Naive thymus-derived CD8-positive, alpha-beta T cell (primary cell): Measurements from ENCODE around the gene NUDT16L1. TPM values are rescaled to one million over a fixed set of nuclear protein-coding genes. Genes with fewer than 3 reads are reported as not detected.

ENCODE experiments used
- ATAC-seq, 2 donors: fragments of 150-1000 bp; cut with Tn5 transposase in 1 of 2; sonication (Bioruptor Pico), chemical (Tn5 transposase) in 1 of 2; 1 replicate in 1 of 2; 2 replicates in 1 of 2; pipeline ENCODE4 v1.10.0; 2021; ENCODE audit warnings: mild to moderate bottlenecking in 2 of 2, moderate library complexity in 2 of 2
- POLR2A ChIA-PET: fragments of 350-600 bp; sonication (Branson Sonifier 250); formaldehyde crosslinking; loops from one replicate; lab custom pipeline; 2021; ENCODE audit warnings: antibody characterized with exemption; lab: Charles Lee
- DNase-seq, 10 donors: peaks; one replicate each; pipeline versions ENCODE4 v3.0.0 to v3.0.0-alpha.2; 2020 to 2022
- H3K27ac Mint-ChIP-seq, 10 donors: one replicate each; pipeline ENCODE4 v1.8.0; 2020 to 2022; ENCODE audit warnings: mild to moderate bottlenecking in 10 of 10, mixed read lengths in 10 of 10, moderate library complexity in 4 of 10, inconsistent platforms in 1 of 10
- H3K27me3 Mint-ChIP-seq, 5 donors: one replicate each; pipeline ENCODE4 v1.8.0; 2021 to 2022; ENCODE audit warnings: mixed read lengths in 5 of 5
- H3K36me3 Mint-ChIP-seq, 3 donors: one replicate each; pipeline ENCODE4 v1.8.0; 2020 to 2022; ENCODE audit warnings: mixed read lengths in 3 of 3, mild to moderate bottlenecking in 2 of 3, inconsistent platforms in 1 of 3
- H3K4me1 Mint-ChIP-seq, 4 donors: one replicate each; pipeline ENCODE4 v1.8.0; 2021 to 2022; ENCODE audit warnings: mixed read lengths in 4 of 4
- H3K4me3 Mint-ChIP-seq, 10 donors: one replicate each; pipeline ENCODE4 v1.8.0; 2020 to 2022; ENCODE audit warnings: mild to moderate bottlenecking in 10 of 10, mixed read lengths in 10 of 10, moderate library complexity in 6 of 10, inconsistent platforms in 1 of 10
- H3K9me3 Mint-ChIP-seq, 9 donors: one replicate each; pipeline ENCODE4 v1.8.0; 2020 to 2022; ENCODE audit warnings: mixed read lengths in 9 of 9, mild to moderate bottlenecking in 3 of 9, inconsistent platforms in 1 of 9, moderate library complexity in 1 of 9
- polyA plus RNA-seq, 3 donors: library from polyadenylated mRNA; unstranded; fragments of 300-500 nt; fragmentation: Illumina TruSeq; gene quantifications; one replicate each; pipeline ENCODE4 v1.2.3, GENCODE V29; 2021
- total RNA-seq, 8 experiments: library from RNA in 2 of 8; stranded (reverse) in 2 of 8; gene quantifications; one replicate each; pipeline ENCODE4 v1.2.3 and lab custom pipeline; 2021 to 2026

NUDT16L1 gene
- total and polyA plus RNA-seq, 5 experiments from 2014 or later = 56.7 to 131 (median 90.0) TPM

- H3K36me3 Mint-ChIP-seq = peaks cover 0 to 56% (median 13%) of the 10 kb centered on the region in 3 donors
- H3K27me3 Mint-ChIP-seq = no peaks in the 10 kb centered on the region
- no peak overlapping the region for H3K4me3 Mint-ChIP-seq
- DNase-seq = no peak
- peaks cover 0 to 1% (median 0%) of the 10 kb centered on the region in 4 donors for H3K4me1 Mint-ChIP-seq
- POLR2A ChIA-PET = interaction anchor here (0.8 kb wide), 1 partner anchor 15 kb away, joined by 5 read pairs; no protein-coding TSS in a partner anchor
- H3K9me3 Mint-ChIP-seq = no peaks in the 10 kb centered on the region
- ATAC-seq = no peak
- H3K27ac Mint-ChIP-seq = peak overlapping the region in 1 of 10 donors; percentile 29
Observed at GRCh38 chr16:4714996-4715395, 21.6 kb downstream of the NUDT16L1 start.

GRCh38 chr16:4718466-4718865, 25.1 kb downstream of the NUDT16L1 start:
- no peak overlapping the region for H3K4me3 Mint-ChIP-seq
- POLR2A ChIA-PET = no interaction called here
- H3K4me1 Mint-ChIP-seq = no peaks in the 10 kb centered on the region
- no peaks in the 10 kb centered on the region for H3K27me3 Mint-ChIP-seq
- DNase-seq = no peak
- peak overlapping the region in 1 of 10 donors; percentile 28 for H3K27ac Mint-ChIP-seq
- peaks cover 0 to 53% (median 6%) of the 10 kb centered on the region in 3 donors for H3K36me3 Mint-ChIP-seq
- no peak for ATAC-seq
- H3K9me3 Mint-ChIP-seq = no peaks in the 10 kb centered on the region

- POLR2A ChIA-PET = interaction anchor here (3.5 kb wide), 1 partner anchor 11 kb away, joined by 14 read pairs; the partner anchor contains the start of genes ANKS3 and DNAAF8
- no peak for DNase-seq
- Mint-ChIP-seq H3K27ac (peak overlapping the region in 3 of 10 donors; percentile 36 to 89 (median 62)), H3K4me3 (no peak overlapping the region), H3K9me3 (no peaks in the 10 kb centered on the region), H3K27me3 (no peaks in the 10 kb centered on the region), H3K4me1 (peaks cover 0 to 2% (median 0%) of the 10 kb centered on the region in 4 donors), H3K36me3 (peaks cover 0 to 58% (median 7%) of the 10 kb centered on the region in 3 donors)
- ATAC-seq = no peak
Observed at GRCh38 chr16:4723071-4723767, 29.9 kb downstream of the NUDT16L1 start.

GRCh38 chr16:4724661-4725270, 31.4 kb downstream of the NUDT16L1 start:
- POLR2A ChIA-PET = interaction anchor here (3.5 kb wide), 1 partner anchor 10 kb away, joined by 14 read pairs; the partner anchor contains the start of genes ANKS3 and DNAAF8
- DNase-seq (no peak), ATAC-seq (no peak)
- Mint-ChIP-seq H3K27me3 (no peaks in the 10 kb centered on the region), H3K27ac (no peak overlapping the region), H3K4me1 (peaks cover 0 to 5% (median 2%) of the 10 kb centered on the region in 4 donors), H3K36me3 (peaks cover 0 to 69% (median 9%) of the 10 kb centered on the region in 3 donors), H3K4me3 (no peak overlapping the region), H3K9me3 (no peaks in the 10 kb centered on the region)

- POLR2A ChIA-PET = no interaction called here
- DNase-seq (no peak), ATAC-seq (no peak)
- Mint-ChIP-seq H3K4me3 (no peak overlapping the region), H3K27ac (peak overlapping the region in 1 of 10 donors; percentile 29), H3K27me3 (no peaks in the 10 kb centered on the region), H3K36me3 (peaks cover 0 to 71% (median 11%) of the 10 kb centered on the region in 3 donors), H3K4me1 (peaks cover 0 to 7% (median 2%) of the 10 kb centered on the region in 4 donors), H3K9me3 (no peaks in the 10 kb centered on the region)
Observed at GRCh38 chr16:4726616-4727015, 33.3 kb downstream of the NUDT16L1 start.

- Mint-ChIP-seq H3K27ac (peak overlapping the region in 2 of 10 donors; percentile 53 to 67), H3K36me3 (peaks cover 0 to 53% (median 6%) of the 10 kb centered on the region in 3 donors), H3K9me3 (no peaks in the 10 kb centered on the region), H3K27me3 (no peaks in the 10 kb centered on the region), H3K4me1 (peaks cover 7 to 20% (median 10%) of the 10 kb centered on the region in 4 donors), H3K4me3 (no peak overlapping the region)
- no peak for DNase-seq
- no peak for ATAC-seq
- POLR2A ChIA-PET = interaction anchor here (0.6 kb wide), 1 partner anchor 18 kb away, joined by 3 read pairs; no protein-coding TSS in a partner anchor
Observed at GRCh38 chr16:4728676-4729075, 35.3 kb downstream of the NUDT16L1 start.

GRCh38 chr16:4729876-4730275, 36.5 kb downstream of the NUDT16L1 start:
- peaks cover 0 to 46% (median 4%) of the 10 kb centered on the region in 3 donors for H3K36me3 Mint-ChIP-seq
- H3K27ac Mint-ChIP-seq = peak overlapping the region in 1 of 10 donors; percentile 18
- H3K4me1 Mint-ChIP-seq = peaks cover 11 to 23% (median 12%) of the 10 kb centered on the region in 4 donors
- H3K4me3 Mint-ChIP-seq = no peak overlapping the region
- DNase-seq = no peak
- H3K27me3 Mint-ChIP-seq = no peaks in the 10 kb centered on the region
- no peaks in the 10 kb centered on the region for H3K9me3 Mint-ChIP-seq
- ATAC-seq = no peak
- POLR2A ChIA-PET = no interaction called here

- POLR2A ChIA-PET = interaction anchor here (1.3 to 3.9 kb wide), 7 partner anchors 14 to 117 kb away, joined by 4 to 60 read pairs (median 15); partner anchors contain the start of genes GLYR1, MGRN1, NUDT16L1 and UBN1
- H3K27ac Mint-ChIP-seq = peak overlapping the region; percentile 57 to 91 (median 86)
- H3K4me3 Mint-ChIP-seq = peak overlapping the region; percentile 84 to 95 (median 90)
- ATAC-seq (no peak), DNase-seq (no peak)
- no peaks in the 10 kb centered on the region for H3K9me3 Mint-ChIP-seq
- H3K27me3 Mint-ChIP-seq = no peaks in the 10 kb centered on the region
- peaks cover 13 to 28% (median 18%) of the 10 kb centered on the region in 4 donors for H3K4me1 Mint-ChIP-seq
- peaks cover 0 to 21% (median 4%) of the 10 kb centered on the region in 3 donors for H3K36me3 Mint-ChIP-seq
Observed at GRCh38 chr16:4733211-4733742, 39.9 kb downstream of the NUDT16L1 start.

GRCh38 chr16:4733747-4734062, 40.3 kb downstream of the NUDT16L1 start:
- H3K9me3 Mint-ChIP-seq = no peaks in the 10 kb centered on the region
- H3K27ac Mint-ChIP-seq = peak overlapping the region; percentile 57 to 94 (median 86)
- no peaks in the 10 kb centered on the region for H3K27me3 Mint-ChIP-seq
- peak; percentile 31 to 43 for ATAC-seq
- POLR2A ChIA-PET = interaction anchor here (0.8 to 3.9 kb wide), 12 partner anchors 9 to 365 kb away, joined by 3 to 60 read pairs (median 14); partner anchors contain the start of genes GLYR1, MGRN1, NUDT16L1 and ROGDI
- H3K36me3 Mint-ChIP-seq = peaks cover 0 to 17% (median 3%) of the 10 kb centered on the region in 3 donors
- DNase-seq = peak in 5 of 10 donors; percentile 27 to 69 (median 31)
- H3K4me3 Mint-ChIP-seq = peak overlapping the region; percentile 84 to 95 (median 90)
- peaks cover 12 to 24% (median 18%) of the 10 kb centered on the region in 4 donors for H3K4me1 Mint-ChIP-seq

GRCh38 chr16:4734063-4734729, 40.8 kb downstream of the NUDT16L1 start, which contains the start of the genes ANKS3 and DNAAF8:
ANKS3 (minus strand) TSS chr16:4734271; CDS start chr16:4730149, 4,122 bp downstream.
DNAAF8 (plus strand) TSS chr16:4734537; CDS start chr16:4736515, 1,978 bp downstream.
- no peaks in the 10 kb centered on the region for H3K9me3 Mint-ChIP-seq
- peaks cover 0 to 12% (median 2%) of the 10 kb centered on the region in 3 donors for H3K36me3 Mint-ChIP-seq
- POLR2A ChIA-PET = interaction anchor here (0.8 to 3.9 kb wide), 19 partner anchors 10 to 462 kb away, joined by 3 to 60 read pairs (median 5); partner anchors contain the start of genes CDIP1, GLYR1, MGRN1 and NUDT16L1
- H3K4me1 Mint-ChIP-seq = peaks cover 10 to 23% (median 18%) of the 10 kb centered on the region in 4 donors
- peak within 1 kb of the TSS; percentile 86 to 95 (median 94) for H3K27ac Mint-ChIP-seq
- peak; percentile 77 to 78 for ATAC-seq
- no peaks in the 10 kb centered on the region for H3K27me3 Mint-ChIP-seq
- DNase-seq = peak; percentile 67 to 87 (median 82)
- peak within 1 kb of the TSS; percentile 87 to 95 (median 92) for H3K4me3 Mint-ChIP-seq

- Mint-ChIP-seq H3K4me1 (peaks cover 10 to 23% (median 18%) of the 10 kb centered on the region in 4 donors), H3K27ac (peak overlapping the region; percentile 86 to 95 (median 94)), H3K27me3 (no peaks in the 10 kb centered on the region), H3K36me3 (peaks cover 0 to 6% (median under 1%) of the 10 kb centered on the region in 3 donors), H3K9me3 (no peaks in the 10 kb centered on the region), H3K4me3 (peak overlapping the region; percentile 87 to 95 (median 92))
- DNase-seq (peak; percentile 91 to 98 (median 94)), ATAC-seq (peak; percentile 77 to 81)
- POLR2A ChIA-PET = interaction anchor here (0.8 to 3.9 kb wide), 20 partner anchors 9 to 463 kb away, joined by 3 to 60 read pairs (median 6); partner anchors contain the start of genes CDIP1, GLYR1, MGRN1 and NUDT16L1
Observed at GRCh38 chr16:4734730-4735535, 41.6 kb downstream of the NUDT16L1 start.
